Measurements from ENCODE around the gene ADGRD1. TPM values are rescaled to one million over a fixed set of nuclear protein-coding genes. Genes with fewer than 3 reads are reported as not detected.

ADGRD1 gene
- total RNA-seq, 2 experiments from 2014 or later: 0.27 to 0.65 TPM

GRCh38 chr12:130977046-130977742 lies 23.5 kb downstream of the ADGRD1 start:
- no peak for TF ChIP-seq CTCF (IDR thresholded peaks at IDR 0.05)
- no peaks in the 10 kb centered on the region for H3K36me3 Mint-ChIP-seq (ENCODE audit: low read depth)
- H3K4me3 Mint-ChIP-seq: no peak overlapping the region
- ChIA-PET POLR2A (no interaction called here), CTCF (no interaction called here)
- peaks cover 1% of the 10 kb centered on the region for H3K27me3 Mint-ChIP-seq
- intact Hi-C loops (cut with micrococcal nuclease): no loop called here
- no peak overlapping the region for H3K27ac Mint-ChIP-seq
- no peak for ATAC-seq
- no peaks in the 10 kb centered on the region for H3K9me3 Mint-ChIP-seq
- DNase-seq: no peak
- no peaks in the 10 kb centered on the region for H3K4me1 Mint-ChIP-seq (ENCODE audit: low read depth)

DNA sequence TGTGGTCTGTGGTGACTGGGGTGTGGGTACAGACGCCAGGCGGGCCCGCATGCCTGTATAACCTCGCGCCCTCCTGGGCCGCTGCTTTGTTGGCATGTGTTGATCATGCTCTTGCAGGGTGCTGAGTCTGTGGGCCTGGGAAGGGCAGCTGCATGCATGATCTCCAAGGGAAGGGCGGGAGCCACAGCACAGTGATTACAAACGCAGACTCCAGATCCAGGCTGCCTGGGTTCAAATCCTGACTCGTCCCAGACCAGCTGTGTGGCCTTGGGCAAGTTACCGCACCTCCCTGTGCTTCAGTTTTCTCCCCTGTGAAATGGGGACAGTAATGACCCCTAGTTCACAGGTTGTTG lies 24.0 kb downstream of the ADGRD1 start:
- no peaks in the 10 kb centered on the region for H3K4me1 Mint-ChIP-seq (ENCODE audit: low read depth)
- no peaks in the 10 kb centered on the region for H3K9me3 Mint-ChIP-seq
- H3K27ac Mint-ChIP-seq: no peak overlapping the region
- TF ChIP-seq CTCF (IDR thresholded peaks at IDR 0.05): no peak
- CTCF ChIA-PET: no interaction called here
- DNase-seq (no peak), ATAC-seq (no peak)
- POLR2A ChIA-PET: no interaction called here
- intact Hi-C loops (cut with micrococcal nuclease): no loop called here
- no peak overlapping the region for H3K4me3 Mint-ChIP-seq
- H3K27me3 Mint-ChIP-seq: peaks cover 7% of the 10 kb centered on the region
- H3K36me3 Mint-ChIP-seq (ENCODE audit: low read depth): no peaks in the 10 kb centered on the region

DNA sequence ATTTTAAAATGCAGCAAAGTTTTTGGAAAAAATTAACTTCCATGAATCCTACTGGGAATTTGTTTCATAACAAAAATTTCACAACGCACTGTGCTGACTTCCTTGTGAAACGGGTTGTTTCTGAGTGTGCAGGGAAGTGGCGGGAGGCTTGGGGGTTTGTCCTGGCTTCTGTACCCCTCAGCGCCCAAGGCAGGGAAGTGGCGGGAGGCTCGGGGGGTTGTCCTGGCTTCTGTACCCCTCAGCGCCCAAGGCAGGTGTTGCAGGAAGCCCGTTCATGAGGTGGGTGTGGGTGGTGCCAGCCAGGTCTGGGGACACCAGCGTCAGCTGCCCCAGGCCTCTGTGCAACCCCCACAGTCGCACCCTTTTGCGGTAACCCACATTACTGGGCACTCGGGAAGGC lies 25.1 kb downstream of the ADGRD1 start:
- ChIA-PET POLR2A (no interaction called here), CTCF (no interaction called here)
- Mint-ChIP-seq H3K27me3 (peaks cover 7% of the 10 kb centered on the region), H3K27ac (no peak overlapping the region), H3K4me1 (ENCODE audit: low read depth) (no peaks in the 10 kb centered on the region), H3K4me3 (no peak overlapping the region), H3K36me3 (ENCODE audit: low read depth) (no peaks in the 10 kb centered on the region), H3K9me3 (no peaks in the 10 kb centered on the region)
- ATAC-seq: no peak
- intact Hi-C loops (cut with micrococcal nuclease): no loop called here
- TF ChIP-seq CTCF (IDR thresholded peaks at IDR 0.05): no peak
- no peak for DNase-seq

DNA sequence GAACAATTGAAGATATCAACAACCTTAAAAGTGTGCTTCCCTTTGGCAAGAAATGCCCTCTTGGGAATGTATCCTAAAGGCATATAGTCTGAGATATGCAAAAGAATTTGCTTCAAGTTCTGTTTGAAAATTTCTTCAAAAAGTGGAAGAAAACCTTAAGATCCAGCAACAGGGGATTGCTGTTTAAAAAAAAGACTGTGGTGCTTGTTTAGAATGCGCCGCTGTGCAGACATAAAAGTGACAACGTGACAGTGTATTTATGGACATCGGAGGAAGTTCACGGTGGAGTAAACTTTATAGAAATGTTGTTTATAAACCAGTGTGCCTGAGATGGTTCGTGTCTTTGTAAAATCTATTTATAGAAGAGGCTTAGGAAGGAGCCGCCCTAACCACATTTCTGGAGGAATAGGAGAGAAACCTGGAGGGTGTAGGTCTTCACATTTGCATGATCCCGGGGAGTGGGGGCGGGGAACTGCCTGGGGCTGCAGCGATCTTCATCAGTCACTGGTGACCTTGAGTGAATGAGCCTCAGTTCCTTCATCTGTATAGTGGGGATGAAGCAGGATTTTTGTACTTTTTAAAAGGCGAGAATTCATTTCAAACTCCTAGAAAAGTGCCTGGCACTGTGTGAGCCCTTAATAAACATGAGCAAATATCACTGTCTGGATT lies 27.5 kb downstream of the ADGRD1 start:
- CTCF ChIA-PET: no interaction called here

More for the DNA sequence above, 27.5 kb downstream of the ADGRD1 start:
- TF ChIP-seq CTCF (IDR thresholded peaks at IDR 0.05): no peak
- H3K4me3 Mint-ChIP-seq: no peak overlapping the region
- no peaks in the 10 kb centered on the region for H3K4me1 Mint-ChIP-seq (ENCODE audit: low read depth)
- ATAC-seq (no peak), DNase-seq (no peak)
- H3K27me3 Mint-ChIP-seq: peaks cover 10% of the 10 kb centered on the region
- H3K9me3 Mint-ChIP-seq: no peaks in the 10 kb centered on the region
- POLR2A ChIA-PET: no interaction called here
- intact Hi-C loops (cut with micrococcal nuclease): no loop called here
- no peak overlapping the region for H3K27ac Mint-ChIP-seq
- no peaks in the 10 kb centered on the region for H3K36me3 Mint-ChIP-seq (ENCODE audit: low read depth)
